DND-41 (cell line): ENCODE measurements around the gene FGD6.

ENCODE experiments used
- CTCF ChIP-seq: IDR thresholded peaks from 2 replicates; pipeline ENCODE4 v1.5.1; 2012; ENCODE audit warnings: borderline replicate concordance, low read length, moderate library complexity, mild to moderate bottlenecking; ENCODE audit not compliant: poor library complexity, severe bottlenecking; ENCODE audit errors: extremely low read depth
- EZH2 ChIP-seq: IDR thresholded peaks from 3 replicates; pipeline ENCODE4 v1.6.1; 2012; ENCODE audit warnings: borderline replicate concordance, low read depth, mild to moderate bottlenecking, moderate library complexity, low read length, inconsistent platforms; ENCODE audit not compliant: severe bottlenecking

DNA sequence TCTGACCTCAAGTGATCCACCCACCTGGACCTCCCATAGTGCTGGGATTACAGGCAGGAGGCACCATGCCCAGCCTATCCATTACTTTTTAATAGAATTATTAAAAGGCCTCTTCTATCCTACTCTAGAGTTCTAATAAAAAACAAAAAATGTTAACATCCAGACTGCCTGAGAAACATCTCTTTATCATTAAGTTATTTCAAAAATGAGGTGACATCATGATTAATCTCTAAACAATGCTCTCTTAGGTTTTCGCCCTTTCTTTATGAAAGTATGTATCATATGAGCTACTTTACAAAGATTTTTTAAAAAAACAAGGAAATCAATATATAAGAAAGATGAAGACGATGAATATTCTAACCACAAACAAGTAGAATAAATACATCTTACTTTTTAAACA, 52.6 kb downstream of the FGD6 start:
- TF ChIP-seq CTCF (no peak), EZH2 (no peak)
